Thoracic aorta (tissue), 2 donors: ENCODE data around the gene TNFRSF9. TPM values are rescaled to one million over a fixed set of nuclear protein-coding genes. Genes with fewer than 3 reads are reported as not detected.

Experiments
- ATAC-seq: fragments of 150-250 bp; one replicate; pipeline ENCODE4 v1.8.0; 2017; ENCODE audit warnings: low read depth; ENCODE audit not compliant: insufficient number of reproducible peaks, low FRiP score
- DNase-seq: peaks from one replicate; pipeline ENCODE4 v3.0.0-alpha.2; 2020; ENCODE audit warnings: low spot score
- H3K27ac ChIP-seq, 2 donors: fragments of 200-600 bp; sonication (generic); 1 replicate in 1 of 2; 2 replicates in 1 of 2; pipeline ENCODE4 v1.5.1; 2016; ENCODE audit warnings: mild to moderate bottlenecking in 2 of 2, moderate library complexity in 2 of 2
- H3K27me3 ChIP-seq: fragments of 200-600 bp; sonication (generic); replicated peaks from 2 replicates; pipeline ENCODE4 v1.6.0; 2016; ENCODE audit warnings: mild to moderate bottlenecking; ENCODE audit not compliant: insufficient read depth
- H3K36me3 ChIP-seq: fragments of 200-600 bp; sonication (generic); one replicate; pipeline ENCODE4 v1.5.1; 2016
- H3K4me1 ChIP-seq, 2 donors: fragments of 200-600 bp; sonication (generic); 1 replicate in 1 of 2; 2 replicates in 1 of 2; pipeline versions ENCODE4 v1.5.1 to v1.6.0; 2016; ENCODE audit warnings: low read depth in 2 of 2, mild to moderate bottlenecking in 1 of 2; ENCODE audit not compliant: control insufficient read depth in 1 of 2
- H3K4me3 ChIP-seq: fragments of 200-600 bp; sonication (generic); 2 replicates; pipeline ENCODE4 v1.5.1; 2016; ENCODE audit warnings: mild to moderate bottlenecking
- H3K9me3 ChIP-seq: fragments of 200-600 bp; sonication (generic); 2 replicates; pipeline ENCODE4 v1.5.1; 2016
- CTCF ChIP-seq: fragments of 200-600 bp; sonication (generic); IDR thresholded peaks from one replicate; pipeline ENCODE4 v1.5.1; 2019; ENCODE audit warnings: antibody characterized with exemption
- total RNA-seq, 2 donors: library from RNA; depleted of rRNA; stranded (reverse); fragments of >200 nt; gene quantifications; one replicate each; pipeline versions ENCODE4 v1.1.0 to v1.2.3, GENCODE V29; 2016

TNFRSF9 gene
- total RNA-seq, 2 donors from 2014 or later, result not detected

GRCh38 chr1:7984811-7985210 lies 44.2 kb upstream of the TNFRSF9 start:
- no peak for TF ChIP-seq CTCF
- ATAC-seq (no peak), DNase-seq (no peak)
- no peaks in the 10 kb centered on the region for H3K27me3 ChIP-seq
- H3K36me3 ChIP-seq, result peaks cover 42% of the 10 kb centered on the region
- peaks cover 3 to 17% of the 10 kb centered on the region in 2 donors for H3K4me1 ChIP-seq
- H3K27ac ChIP-seq, result no peak overlapping the region
- no peak overlapping the region for H3K4me3 ChIP-seq
- H3K9me3 ChIP-seq, result no peaks in the 10 kb centered on the region

- Histone ChIP-seq H3K27ac (no peak overlapping the region), H3K9me3 (no peaks in the 10 kb centered on the region), H3K4me1 (peaks cover 3 to 9% of the 10 kb centered on the region in 2 donors), H3K27me3 (no peaks in the 10 kb centered on the region), H3K36me3 (peaks cover 53% of the 10 kb centered on the region), H3K4me3 (no peak overlapping the region)
- ATAC-seq, result no peak
- TF ChIP-seq CTCF, result no peak
- DNase-seq, result no peak
These were observed 42.6 kb upstream of the TNFRSF9 start for GRCh38 chr1:7983086-7983778.

GRCh38 chr1:7980984-7981383 lies 40.3 kb upstream of the TNFRSF9 start:
- Histone ChIP-seq H3K4me3 (no peak overlapping the region), H3K4me1 (peaks cover 3 to 21% of the 10 kb centered on the region in 2 donors), H3K9me3 (no peaks in the 10 kb centered on the region), H3K36me3 (peaks cover 49% of the 10 kb centered on the region), H3K27me3 (no peaks in the 10 kb centered on the region), H3K27ac (no peak overlapping the region)
- DNase-seq (no peak), ATAC-seq (no peak)
- TF ChIP-seq CTCF, result no peak

- no peaks in the 10 kb centered on the region for H3K9me3 ChIP-seq
- peaks cover 0 to 12% of the 10 kb centered on the region in 2 donors for H3K4me1 ChIP-seq
- H3K36me3 ChIP-seq, result peaks cover 39% of the 10 kb centered on the region
- H3K4me3 ChIP-seq, result no peak overlapping the region
- ATAC-seq (peak; percentile 80), DNase-seq (no peak)
- peak; percentile 86 for TF ChIP-seq CTCF
- no peaks in the 10 kb centered on the region for H3K27me3 ChIP-seq
- no peak overlapping the region for H3K27ac ChIP-seq
These were observed 34.7 kb upstream of the TNFRSF9 start for GRCh38 chr1:7975212-7975865.

GRCh38 chr1:7973086-7973485 lies 32.4 kb upstream of the TNFRSF9 start:
- no peak overlapping the region for H3K27ac ChIP-seq

More at GRCh38 chr1:7973086-7973485, 32.4 kb upstream of the TNFRSF9 start:
- no peak for DNase-seq
- no peak overlapping the region for H3K4me3 ChIP-seq
- H3K27me3 ChIP-seq, result no peaks in the 10 kb centered on the region
- no peak for ATAC-seq
- no peaks in the 10 kb centered on the region for H3K9me3 ChIP-seq
- H3K4me1 ChIP-seq, result peaks cover 0 to 12% of the 10 kb centered on the region in 2 donors
- TF ChIP-seq CTCF, result no peak
- H3K36me3 ChIP-seq, result peaks cover 44% of the 10 kb centered on the region
